Activated CD8-positive, alpha-beta T cell treated with anti-CD3 and anti-CD28 coated beads for 36 hours (primary cell): ENCODE results near the gene FRMD4B. TPM values are rescaled to one million over a fixed set of nuclear protein-coding genes. Genes with fewer than 3 reads are reported as not detected.

ENCODE experiments used
- ATAC-seq: fragments of 200-7000 bp; cut with Tn5 transposase; one replicate; pipeline ENCODE4 v1.10.0; 2021; ENCODE audit warnings: mild to moderate bottlenecking, moderate library complexity
- CTCF ChIA-PET: fragments of 350-600 bp; sonication (Branson Sonifier 250); formaldehyde crosslinking; loops from one replicate; lab custom pipeline; 2021; ENCODE audit warnings: antibody characterized with exemption; lab: Charles Lee
- POLR2A ChIA-PET: fragments of 350-600 bp; sonication (Branson Sonifier 250); formaldehyde crosslinking; loops from one replicate; lab custom pipeline; 2021; ENCODE audit warnings: antibody characterized with exemption; lab: Charles Lee
- DNase-seq: peaks from one replicate; pipeline ENCODE4 v3.0.0-alpha.2; 2020
- H3K27ac Mint-ChIP-seq: one replicate; pipeline ENCODE4 v1.8.0; 2021; ENCODE audit warnings: mild to moderate bottlenecking, mixed read lengths
- H3K27me3 Mint-ChIP-seq: one replicate; pipeline ENCODE4 v1.8.0; 2021; ENCODE audit warnings: mixed read lengths
- H3K36me3 Mint-ChIP-seq: one replicate; pipeline ENCODE4 v1.8.0; 2021; ENCODE audit warnings: low read depth, mixed read lengths
- H3K4me1 Mint-ChIP-seq: one replicate; pipeline ENCODE4 v1.8.0; 2021; ENCODE audit warnings: low read depth, mixed read lengths
- H3K4me3 Mint-ChIP-seq: one replicate; pipeline ENCODE4 v1.8.0; 2021; ENCODE audit warnings: mild to moderate bottlenecking, moderate library complexity, mixed read lengths
- H3K9me3 Mint-ChIP-seq: one replicate; pipeline ENCODE4 v1.8.0; 2021; ENCODE audit warnings: mixed read lengths
- intact Hi-C: fragments of 100-400 bp; cut with micrococcal nuclease; formaldehyde crosslinking; loops from one replicate; pipeline ENCODE4 v1.10.0; 2022
- total RNA-seq, 2 experiments: library from RNA; stranded (reverse); gene quantifications; one replicate each; pipeline ENCODE4 v1.2.3, GENCODE V29; 2021
- TF ChIP-seq, protein P1 (sequence below): fragments of 200-600 bp; IDR thresholded peaks from one replicate; pipeline ENCODE4 v1.8.0; 2022; ENCODE audit warnings: antibody characterized with exemption, mild to moderate bottlenecking

FRMD4B gene
- total RNA-seq, 2 experiments from 2014 or later = 11.7 to 11.8 TPM

DNA sequence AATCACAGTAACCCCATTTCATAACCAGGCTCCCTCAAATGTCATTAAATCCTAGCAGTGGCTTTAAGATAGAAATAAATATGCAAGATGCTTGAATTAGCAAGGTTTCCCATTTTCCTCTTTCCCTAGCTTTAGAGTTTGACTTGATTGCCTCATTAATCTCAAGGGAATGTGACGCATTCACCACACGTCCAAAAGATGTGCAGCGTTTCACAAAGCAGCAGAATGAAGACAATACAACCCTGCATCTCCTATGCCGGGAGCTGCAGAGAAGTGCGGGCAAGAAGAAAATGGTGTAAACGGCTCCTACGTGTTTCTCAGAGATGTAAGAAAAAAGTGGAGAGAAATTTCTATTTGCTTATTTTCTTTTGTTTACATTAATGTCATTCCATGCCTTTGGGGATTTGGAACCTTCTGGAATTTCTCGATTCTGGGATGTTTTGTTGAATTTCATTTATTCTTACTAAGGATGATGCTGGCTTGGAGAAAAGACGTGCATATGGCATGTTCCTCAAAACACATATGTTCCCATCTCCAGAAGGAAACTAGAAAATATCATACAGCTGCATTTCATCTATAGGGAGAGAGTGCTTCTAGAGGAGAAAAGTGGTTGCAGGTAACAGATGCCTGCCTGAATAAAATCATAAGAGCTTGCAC lies 27.8 kb upstream of the FRMD4B start:
- ATAC-seq = no peak
- ChIA-PET POLR2A (no interaction called here), CTCF (interaction anchor here (3.5 kb wide), 1 partner anchor 252 kb away, joined by 15 read pairs; no protein-coding TSS in a partner anchor)
- peaks cover 3% of the 10 kb centered on the region for H3K9me3 Mint-ChIP-seq
- no peak overlapping the region for H3K27ac Mint-ChIP-seq
- peaks cover 5% of the 10 kb centered on the region for H3K4me1 Mint-ChIP-seq
- H3K36me3 Mint-ChIP-seq = no peaks in the 10 kb centered on the region
- DNase-seq = no peak
- TF ChIP-seq, protein P1, sequence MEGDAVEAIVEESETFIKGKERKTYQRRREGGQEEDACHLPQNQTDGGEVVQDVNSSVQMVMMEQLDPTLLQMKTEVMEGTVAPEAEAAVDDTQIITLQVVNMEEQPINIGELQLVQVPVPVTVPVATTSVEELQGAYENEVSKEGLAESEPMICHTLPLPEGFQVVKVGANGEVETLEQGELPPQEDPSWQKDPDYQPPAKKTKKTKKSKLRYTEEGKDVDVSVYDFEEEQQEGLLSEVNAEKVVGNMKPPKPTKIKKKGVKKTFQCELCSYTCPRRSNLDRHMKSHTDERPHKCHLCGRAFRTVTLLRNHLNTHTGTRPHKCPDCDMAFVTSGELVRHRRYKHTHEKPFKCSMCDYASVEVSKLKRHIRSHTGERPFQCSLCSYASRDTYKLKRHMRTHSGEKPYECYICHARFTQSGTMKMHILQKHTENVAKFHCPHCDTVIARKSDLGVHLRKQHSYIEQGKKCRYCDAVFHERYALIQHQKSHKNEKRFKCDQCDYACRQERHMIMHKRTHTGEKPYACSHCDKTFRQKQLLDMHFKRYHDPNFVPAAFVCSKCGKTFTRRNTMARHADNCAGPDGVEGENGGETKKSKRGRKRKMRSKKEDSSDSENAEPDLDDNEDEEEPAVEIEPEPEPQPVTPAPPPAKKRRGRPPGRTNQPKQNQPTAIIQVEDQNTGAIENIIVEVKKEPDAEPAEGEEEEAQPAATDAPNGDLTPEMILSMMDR = no peak
- peaks cover 4% of the 10 kb centered on the region for H3K27me3 Mint-ChIP-seq
- intact Hi-C loops = no loop called here
- H3K4me3 Mint-ChIP-seq = no peak overlapping the region

DNA sequence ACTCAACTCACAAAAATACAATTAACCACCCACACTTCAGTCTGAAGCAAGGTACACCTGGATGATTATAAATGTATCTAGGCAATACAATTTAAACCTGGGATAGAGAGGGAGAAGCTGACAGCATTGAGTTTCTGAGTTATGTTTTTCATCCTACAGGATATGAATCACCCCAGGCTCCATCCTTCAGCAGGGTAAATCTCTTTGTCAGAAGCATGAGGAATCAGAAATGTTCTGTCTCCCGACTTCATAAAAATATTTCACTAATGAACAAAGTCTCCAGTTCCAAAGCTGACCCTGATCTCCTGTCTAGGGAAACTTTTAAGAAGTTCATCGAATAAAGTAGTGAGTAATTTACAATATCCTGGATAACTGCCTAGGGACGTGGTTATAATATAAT lies 25.5 kb upstream of the FRMD4B start:
- TF ChIP-seq, protein P1 = no peak
- H3K4me3 Mint-ChIP-seq = no peak overlapping the region
- ATAC-seq = no peak
- H3K27me3 Mint-ChIP-seq = peaks cover 5% of the 10 kb centered on the region
- intact Hi-C loops = no loop called here
- H3K36me3 Mint-ChIP-seq = no peaks in the 10 kb centered on the region
- H3K9me3 Mint-ChIP-seq = no peaks in the 10 kb centered on the region
- ChIA-PET CTCF (interaction anchor here (0.7 to 3.5 kb wide), 5 partner anchors 12 to 250 kb away, joined by 3 to 19 read pairs (median 12); no protein-coding TSS in a partner anchor), POLR2A (no interaction called here)
- H3K4me1 Mint-ChIP-seq = peaks cover 5% of the 10 kb centered on the region
- no peak overlapping the region for H3K27ac Mint-ChIP-seq
- no peak for DNase-seq

DNA sequence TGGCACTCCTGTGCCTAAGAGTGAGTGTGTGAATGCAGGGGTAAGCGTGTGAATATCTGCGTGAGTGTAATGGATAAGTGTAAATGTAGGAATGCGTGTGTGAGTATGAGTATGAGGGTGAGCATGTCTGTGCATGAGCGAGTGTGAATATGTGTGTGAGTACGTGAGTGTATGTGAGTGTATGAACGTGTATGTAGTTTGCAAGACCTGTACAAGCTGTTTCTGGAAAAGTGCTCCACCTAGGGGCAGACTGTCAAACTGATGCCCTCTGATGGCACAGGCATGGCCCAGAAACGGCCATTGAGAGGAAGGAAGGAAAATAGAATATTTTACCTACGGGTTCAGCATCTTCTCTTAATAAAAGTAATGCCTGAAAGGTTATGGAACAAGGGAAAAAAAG lies 24.4 kb upstream of the FRMD4B start:
- TF ChIP-seq, protein P1 = peak; percentile 95
- H3K9me3 Mint-ChIP-seq = peaks cover under 1% of the 10 kb centered on the region
- no peaks in the 10 kb centered on the region for H3K36me3 Mint-ChIP-seq
- ChIA-PET POLR2A (no interaction called here), CTCF (interaction anchor here (0.6 to 3.6 kb wide), 35 partner anchors 8 to 439 kb away, joined by 3 to 41 read pairs (median 4); partner anchors contain the start of genes FRMD4B and LMOD3)
- peaks cover 5% of the 10 kb centered on the region for H3K4me1 Mint-ChIP-seq
- no peak overlapping the region for H3K27ac Mint-ChIP-seq
- H3K27me3 Mint-ChIP-seq = peaks cover 6% of the 10 kb centered on the region
- no peak overlapping the region for H3K4me3 Mint-ChIP-seq
- intact Hi-C loops = no loop called here
- DNase-seq = peak; percentile 86
- peak; percentile 97 for ATAC-seq

DNA sequence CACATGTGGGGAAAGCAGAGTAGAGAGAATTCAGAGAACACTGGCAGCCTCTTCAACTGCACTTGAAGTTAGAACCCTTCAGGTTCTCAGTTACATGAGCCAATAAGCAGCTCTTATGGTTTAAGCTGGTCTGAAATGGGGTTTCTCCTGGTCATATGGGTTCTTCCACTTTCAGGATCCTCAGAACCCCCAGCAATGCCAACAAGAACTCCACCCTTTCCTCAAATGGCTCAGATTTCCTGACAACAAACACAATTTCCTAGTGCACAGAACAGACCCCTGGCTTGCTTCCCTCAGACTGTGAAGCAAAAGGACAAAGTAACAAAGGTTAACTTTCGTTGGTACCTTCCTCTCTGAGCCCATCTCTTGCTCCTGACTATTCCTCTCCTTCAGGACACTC lies 23.9 kb upstream of the FRMD4B start:
- H3K9me3 Mint-ChIP-seq = peaks cover 3% of the 10 kb centered on the region
- H3K4me1 Mint-ChIP-seq = peaks cover 5% of the 10 kb centered on the region
- POLR2A ChIA-PET = no interaction called here
- CTCF ChIA-PET = interaction anchor here (0.6 to 3.6 kb wide), 38 partner anchors 8 to 438 kb away, joined by 3 to 41 read pairs (median 4); partner anchors contain the start of genes FRMD4B and LMOD3
- no peak overlapping the region for H3K27ac Mint-ChIP-seq
- TF ChIP-seq, protein P1 = no peak
- intact Hi-C loops = no loop called here
- H3K4me3 Mint-ChIP-seq = no peak overlapping the region
- H3K27me3 Mint-ChIP-seq = peaks cover 6% of the 10 kb centered on the region
- ATAC-seq (no peak), DNase-seq (no peak)
- H3K36me3 Mint-ChIP-seq = no peaks in the 10 kb centered on the region

DNA sequence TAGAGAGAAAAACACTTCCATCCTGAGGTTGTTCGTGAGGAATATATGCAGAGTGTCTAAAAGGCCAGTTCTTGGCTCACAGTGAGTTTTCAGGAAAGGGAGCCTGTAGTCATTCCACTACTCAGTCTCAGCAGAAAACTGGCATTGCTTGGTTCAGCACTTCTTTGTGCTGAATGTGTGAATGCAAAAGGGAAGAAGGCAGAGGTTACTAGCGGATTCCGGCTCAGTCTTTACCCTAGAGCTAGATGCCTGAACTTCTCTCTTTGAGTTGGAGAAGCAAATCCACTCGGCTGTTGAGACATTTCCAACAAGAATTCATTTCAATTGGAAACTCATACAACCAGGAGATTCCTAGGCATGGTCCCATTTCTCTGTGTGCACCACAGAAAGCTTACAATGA lies 23.1 kb upstream of the FRMD4B start:
- no peak overlapping the region for H3K27ac Mint-ChIP-seq
- peaks cover 7% of the 10 kb centered on the region for H3K9me3 Mint-ChIP-seq
- H3K4me1 Mint-ChIP-seq = peaks cover 5% of the 10 kb centered on the region

More for the DNA sequence above, 23.1 kb upstream of the FRMD4B start:
- DNase-seq (no peak), ATAC-seq (no peak)
- H3K36me3 Mint-ChIP-seq = no peaks in the 10 kb centered on the region
- H3K27me3 Mint-ChIP-seq = peaks cover 6% of the 10 kb centered on the region
- POLR2A ChIA-PET = no interaction called here
- intact Hi-C loops = no loop called here
- TF ChIP-seq, protein P1 = no peak
- CTCF ChIA-PET = interaction anchor here (1.0 to 3.6 kb wide), 20 partner anchors 9 to 289 kb away, joined by 3 to 41 read pairs (median 7); partner anchors contain the start of gene FRMD4B
- H3K4me3 Mint-ChIP-seq = no peak overlapping the region
